Measurements from ENCODE around the gene ITK.

The ITK gene

GRCh38 chr5:157214861-157215513 lies 34.3 kb downstream of the ITK start:
- Histone ChIP-seq H3K27me3 (ENCODE audit: insufficient read depth, poor library complexity, severe bottlenecking) (no peaks in the 10 kb centered on the region), H3K27ac (replicated peaks) (no peak overlapping the region), H3K4me3 (replicated peaks; ENCODE audit: insufficient read depth, low read length) (no peak overlapping the region)
- no peak for TF ChIP-seq GABPA (IDR thresholded peaks at IDR 0.05; ENCODE audit: low read depth)
- no peak for TF ChIP-seq POLR2AphosphoS5 (IDR thresholded peaks at IDR 0.05; ENCODE audit: low read depth)
- TF ChIP-seq CTCF (IDR thresholded peaks at IDR 0.05; ENCODE audit: insufficient read depth, low read length) = no peak
- TF ChIP-seq REST (IDR thresholded peaks at IDR 0.05; ENCODE audit: insufficient replicate concordance, low read depth) = no peak
- no peak for TF ChIP-seq SPI1 (IDR thresholded peaks at IDR 0.05; ENCODE audit: borderline replicate concordance, low read depth)
- DNase-seq (ENCODE audit: low read depth in 1 of 2, low spot score in 1 of 2) = no peak

GRCh38 chr5:157215514-157216167 lies 35.0 kb downstream of the ITK start:
- TF ChIP-seq REST (IDR thresholded peaks at IDR 0.05; ENCODE audit: insufficient replicate concordance, low read depth) (no peak), POLR2AphosphoS5 (IDR thresholded peaks at IDR 0.05; ENCODE audit: low read depth) (no peak), CTCF (IDR thresholded peaks at IDR 0.05; ENCODE audit: insufficient read depth, low read length) (no peak), GABPA (IDR thresholded peaks at IDR 0.05; ENCODE audit: low read depth) (no peak), SPI1 (IDR thresholded peaks at IDR 0.05; ENCODE audit: borderline replicate concordance, low read depth) (no peak)
- Histone ChIP-seq H3K27me3 (ENCODE audit: insufficient read depth, poor library complexity, severe bottlenecking) (no peaks in the 10 kb centered on the region), H3K27ac (replicated peaks) (no peak overlapping the region), H3K4me3 (replicated peaks; ENCODE audit: insufficient read depth, low read length) (no peak overlapping the region)
- DNase-seq (ENCODE audit: low read depth in 1 of 2, low spot score in 1 of 2) = no peak

- no peak overlapping the region for H3K4me3 ChIP-seq (replicated peaks; ENCODE audit: insufficient read depth, low read length)
- DNase-seq (ENCODE audit: low read depth in 1 of 2, low spot score in 1 of 2) = no peak
- H3K27ac ChIP-seq (replicated peaks) = no peak overlapping the region
- H3K27me3 ChIP-seq (ENCODE audit: insufficient read depth, poor library complexity, severe bottlenecking) = no peaks in the 10 kb centered on the region
- TF ChIP-seq REST (IDR thresholded peaks at IDR 0.05; ENCODE audit: insufficient replicate concordance, low read depth) (peak; percentile 34), GABPA (IDR thresholded peaks at IDR 0.05; ENCODE audit: low read depth) (no peak), CTCF (IDR thresholded peaks at IDR 0.05; ENCODE audit: insufficient read depth, low read length) (no peak), POLR2AphosphoS5 (IDR thresholded peaks at IDR 0.05; ENCODE audit: low read depth) (no peak), SPI1 (IDR thresholded peaks at IDR 0.05; ENCODE audit: borderline replicate concordance, low read depth) (peak; percentile 22; the same call in 1 of the 2 replicates)
Observed at GRCh38 chr5:157216391-157217142, 35.9 kb downstream of the ITK start.

Measured in HL-60 (cell line).